ENCODE results near the gene RMND1.
"Not testable (repeated sequence)": the region's sequence is repeated elsewhere in the genome, so short reads cannot be mapped to it uniquely, and the experiment has no call there.

The RMND1 gene, protein sequence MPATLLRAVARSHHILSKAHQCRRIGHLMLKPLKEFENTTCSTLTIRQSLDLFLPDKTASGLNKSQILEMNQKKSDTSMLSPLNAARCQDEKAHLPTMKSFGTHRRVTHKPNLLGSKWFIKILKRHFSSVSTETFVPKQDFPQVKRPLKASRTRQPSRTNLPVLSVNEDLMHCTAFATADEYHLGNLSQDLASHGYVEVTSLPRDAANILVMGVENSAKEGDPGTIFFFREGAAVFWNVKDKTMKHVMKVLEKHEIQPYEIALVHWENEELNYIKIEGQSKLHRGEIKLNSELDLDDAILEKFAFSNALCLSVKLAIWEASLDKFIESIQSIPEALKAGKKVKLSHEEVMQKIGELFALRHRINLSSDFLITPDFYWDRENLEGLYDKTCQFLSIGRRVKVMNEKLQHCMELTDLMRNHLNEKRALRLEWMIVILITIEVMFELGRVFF

GRCh38 chr6:151451950-151452749, at the start of gene RMND1:
TSS of gene RMND1 (minus strand) at chr6:151452126. CDS start at chr6:151445811, 6,315 bp downstream.
- peak; percentile 99 to 100 for DNase-seq

GRCh38 chr6:151499551-151499950, 47.6 kb upstream of the RMND1 start:
- no peak for DNase-seq

GRCh38 chr6:151498327-151498726, 46.4 kb upstream of the RMND1 start:
- no peak for DNase-seq

GRCh38 chr6:151497905-151498304, 46.0 kb upstream of the RMND1 start:
- DNase-seq = no peak

- no peak for DNase-seq
These were observed 43.5 kb upstream of the RMND1 start for GRCh38 chr6:151495380-151495779.

DNA sequence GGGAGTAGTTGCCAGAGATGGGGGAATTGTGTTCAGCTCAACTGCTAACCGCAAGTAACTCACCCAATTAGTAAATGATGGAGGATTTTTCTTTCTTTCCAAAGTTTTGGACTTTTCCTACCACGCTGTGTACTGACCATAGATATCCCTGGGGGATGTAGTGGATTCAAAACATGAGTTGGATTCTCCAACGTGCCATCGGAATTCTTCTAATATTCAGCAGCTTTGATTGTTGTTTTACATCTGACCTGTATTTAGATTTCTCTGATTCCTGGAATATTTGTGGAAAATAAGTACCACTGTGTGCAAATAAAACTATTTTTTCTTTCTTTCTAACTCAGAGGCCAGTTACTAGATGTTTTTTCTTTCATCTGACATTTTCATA, 43.0 kb upstream of the RMND1 start:
- no peak for DNase-seq

DNA sequence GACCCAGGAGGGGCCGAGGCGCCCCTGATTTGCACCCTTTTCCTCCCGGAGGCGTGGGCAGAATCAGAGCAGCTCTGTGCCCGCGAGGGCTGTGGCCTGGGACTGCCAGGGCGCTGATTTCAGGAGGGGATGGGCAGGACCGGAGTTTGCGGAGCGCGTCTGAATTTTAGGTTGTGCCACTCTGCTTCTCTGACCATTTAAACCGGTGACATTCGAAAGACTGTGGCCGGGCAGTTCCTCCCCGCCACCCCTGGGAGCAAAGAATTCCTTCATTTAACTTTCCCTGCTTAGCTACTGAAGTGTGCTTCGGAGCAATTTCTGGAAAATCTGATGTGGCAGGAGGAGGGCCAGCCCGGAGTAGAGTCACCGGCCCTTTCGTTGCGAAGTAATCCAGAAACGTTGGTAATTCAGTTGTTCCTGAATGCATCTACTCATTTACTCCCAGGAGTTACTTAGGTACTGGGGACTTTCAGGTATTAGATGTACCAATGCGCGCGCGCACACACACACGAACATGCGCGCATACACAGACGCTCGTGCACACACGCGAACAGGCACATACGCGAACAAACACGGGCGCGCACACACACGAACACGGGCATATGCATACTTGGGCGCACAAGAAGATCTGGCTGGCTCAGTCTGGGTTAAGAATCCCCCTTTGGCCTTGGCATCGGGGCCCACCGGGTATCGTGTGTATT, 42.5 kb upstream of the RMND1 start:
- peak in 1 of 2 donors; percentile 45 for DNase-seq

- DNase-seq = peak in 1 of 2 donors; percentile 28
These were observed 41.9 kb upstream of the RMND1 start, which contains the start of gene CCDC170 for GRCh38 chr6:151493804-151494234. TSS of gene CCDC170 (plus strand) at chr6:151494017. CDS start at chr6:151494129, 112 bp downstream.

GRCh38 chr6:151493161-151493803, 41.4 kb upstream of the RMND1 start:
- DNase-seq = no peak

DNA sequence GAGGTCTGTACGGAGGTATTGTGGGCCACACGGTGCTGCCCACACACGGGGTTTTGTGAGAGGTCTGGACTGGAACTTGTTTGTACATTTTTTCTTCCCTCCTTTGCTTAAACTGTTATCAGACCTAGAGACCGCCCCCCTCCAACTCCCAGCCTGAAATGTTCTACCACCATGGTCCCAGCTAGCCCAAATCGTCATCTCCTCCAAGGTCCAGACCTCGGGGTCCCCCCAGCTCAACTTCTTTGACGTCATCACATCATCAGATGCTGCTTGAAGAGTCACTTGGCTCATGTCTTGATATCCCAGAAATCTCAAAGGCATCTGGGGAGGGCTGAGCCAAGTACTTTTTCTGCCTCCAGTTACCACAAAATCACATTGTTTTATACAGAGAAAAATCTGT, 39.1 kb upstream of the RMND1 start:
- no peak for DNase-seq

DNA sequence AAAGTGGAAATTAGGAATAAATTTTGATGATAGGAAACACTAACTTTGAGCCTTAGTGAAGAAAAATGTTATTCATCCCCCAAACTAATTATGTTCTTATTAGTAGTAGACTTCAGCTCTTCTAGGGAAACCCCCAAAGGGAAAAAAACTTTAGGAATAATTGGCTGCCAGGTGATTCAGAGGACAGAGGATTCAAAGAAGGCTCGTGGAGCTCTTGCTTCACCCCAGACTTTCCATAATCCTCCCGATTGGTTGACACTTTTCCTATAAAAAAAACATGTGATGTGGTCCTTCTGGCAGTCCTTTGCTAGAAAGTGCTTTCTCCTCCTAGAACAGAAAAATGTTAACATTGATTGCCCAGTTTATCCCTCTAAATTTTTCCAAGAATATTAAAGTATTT, 36.3 kb upstream of the RMND1 start:
- DNase-seq = no peak

- no peak for DNase-seq
These were observed 32.1 kb upstream of the RMND1 start for GRCh38 chr6:151483994-151484393.

GRCh38 chr6:151482290-151482689, 30.4 kb upstream of the RMND1 start:
- peak in 1 of 2 donors; percentile 43 for DNase-seq

GRCh38 chr6:151481786-151482185, 29.9 kb upstream of the RMND1 start:
- peak in 1 of 2 donors; percentile 22 for DNase-seq

DNA sequence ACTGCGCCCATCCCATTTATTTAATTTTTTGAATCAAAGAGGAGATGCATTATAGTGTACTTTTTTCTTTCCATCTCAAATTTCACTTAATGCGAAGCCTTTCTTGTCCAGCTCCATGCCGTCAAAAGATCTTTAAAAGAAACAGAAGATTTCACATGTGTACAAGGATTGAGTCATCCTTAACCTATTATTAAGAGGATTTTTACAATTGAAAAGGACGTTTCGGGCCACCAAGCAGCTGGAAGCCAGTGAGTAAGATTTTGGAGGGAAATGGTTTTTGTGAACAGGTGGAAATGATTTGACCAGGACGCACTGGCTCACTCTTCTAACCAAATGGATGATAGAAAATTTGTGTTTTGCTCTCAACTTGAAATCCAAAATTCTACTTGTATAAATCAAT, 26.7 kb upstream of the RMND1 start:
- no peak for DNase-seq

DNA sequence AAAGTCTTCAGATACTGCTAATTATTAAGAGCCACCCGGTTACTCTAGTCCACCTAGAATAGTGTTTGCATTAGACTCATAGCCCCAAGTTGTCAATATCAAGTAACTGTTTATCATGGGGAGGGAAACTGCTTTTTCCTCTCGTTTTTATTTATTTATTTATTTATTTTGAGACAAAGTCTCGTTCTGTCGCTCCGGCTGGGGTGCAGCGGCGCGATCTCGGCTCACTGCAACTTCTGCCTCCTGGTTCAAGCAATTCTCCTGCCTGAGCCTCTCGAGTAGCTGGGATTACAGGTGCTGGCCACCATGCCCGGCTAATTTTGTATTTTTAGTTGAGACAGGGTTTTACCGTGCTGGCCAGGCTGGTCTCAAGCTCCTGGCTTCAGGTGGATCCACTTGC, 25.8 kb upstream of the RMND1 start:
- DNase-seq = no peak

DNA sequence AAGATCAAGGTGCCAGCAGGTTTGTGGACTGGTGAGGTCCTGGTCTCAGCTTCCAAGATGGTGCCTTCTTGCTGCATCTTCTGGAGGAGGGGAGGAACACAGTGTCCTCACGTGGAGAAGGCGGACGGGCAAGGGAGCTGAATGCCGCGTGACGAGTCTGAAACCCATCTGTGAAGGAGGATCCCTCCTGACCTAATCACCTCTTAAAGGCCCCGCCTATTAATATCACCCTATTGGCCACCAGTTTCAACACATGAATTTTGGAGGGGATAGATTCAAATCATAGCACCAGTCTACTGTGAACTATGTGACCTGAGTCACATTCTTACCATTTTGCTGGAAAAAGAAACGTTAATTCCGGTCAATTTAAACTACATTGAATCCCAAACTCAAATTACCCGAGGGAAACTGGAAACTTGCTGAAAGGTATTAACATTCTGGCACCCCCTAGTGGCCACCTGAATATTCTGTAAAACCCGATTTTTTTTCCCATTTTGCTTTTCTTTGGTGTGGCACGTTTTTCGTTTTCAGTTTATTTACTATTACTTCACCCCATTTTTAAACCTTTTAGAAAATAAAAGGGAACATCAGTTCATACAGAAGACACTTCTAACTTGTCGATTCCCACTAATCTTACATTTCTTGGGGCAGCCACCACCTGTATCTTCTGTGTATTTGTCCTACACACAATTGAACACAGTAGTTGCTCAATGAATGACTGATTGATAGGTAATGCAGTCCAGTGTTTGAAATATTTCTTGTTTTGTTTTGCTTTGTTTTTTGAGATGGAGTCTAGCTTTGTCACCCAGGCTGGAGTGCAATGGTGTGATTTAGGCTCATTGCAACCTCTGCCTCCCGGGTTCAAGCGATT, 24.0 kb upstream of the RMND1 start:
- DNase-seq = peak in 1 of 2 donors; percentile 64

DNA sequence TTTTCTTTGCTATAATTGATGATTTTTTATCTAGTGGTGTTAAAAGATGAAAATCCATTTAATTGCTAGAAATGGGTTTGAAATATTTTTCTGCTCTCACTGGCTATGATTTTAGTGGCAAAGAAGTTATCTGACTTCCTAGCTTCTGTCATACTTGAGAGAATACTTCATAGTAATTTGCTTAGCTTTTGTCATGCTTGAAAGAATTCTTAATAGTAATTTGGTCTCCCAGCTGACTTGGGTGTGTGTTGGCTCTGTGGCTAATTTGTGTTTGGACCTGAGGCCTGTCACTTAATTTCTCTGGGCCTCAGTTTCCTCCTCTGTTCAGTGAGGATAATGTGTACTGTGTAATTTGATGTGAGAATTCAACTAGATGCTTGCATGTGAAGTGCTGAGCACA, 12.8 kb upstream of the RMND1 start:
- no peak for DNase-seq

GRCh38 chr6:151461673-151462072, 9.7 kb upstream of the RMND1 start:
- DNase-seq = no peak

- DNase-seq = not testable (repeated sequence)
These were observed 3.9 kb upstream of the RMND1 start for GRCh38 chr6:151455751-151456398.

Measured in CD4-positive, alpha-beta T cell treated with Interleukin-4 for 1 hour (primary cell).